Measurements from ENCODE around the gene P4HA2.

The P4HA2 gene

GRCh38 chr5:132221781-132222648, 5.6 kb downstream of the P4HA2 start:
- no peak for DNase-seq

DNA sequence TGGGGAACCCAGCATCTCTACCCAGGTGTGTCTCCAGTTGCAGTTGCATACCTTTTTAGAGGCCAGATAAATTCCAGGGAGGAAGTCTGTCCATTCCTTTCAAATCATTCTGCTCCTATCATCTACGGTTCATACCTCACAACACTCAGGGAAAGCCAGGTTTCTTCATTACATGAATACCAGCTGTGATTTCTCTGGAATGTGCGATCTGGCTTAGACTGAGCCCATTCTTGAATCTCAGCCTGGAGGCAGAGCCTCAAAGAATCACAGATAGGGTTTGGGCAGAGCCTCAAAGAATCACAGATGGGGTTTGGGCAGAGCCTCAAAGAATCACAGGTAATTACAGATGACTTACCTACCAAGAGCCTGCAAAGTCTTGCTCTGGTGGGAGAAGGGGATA, 7.2 kb downstream of the P4HA2 start:
- no peak for DNase-seq

- no peak for DNase-seq
These were observed 7.7 kb downstream of the P4HA2 start for GRCh38 chr5:132219981-132220380.

GRCh38 chr5:132219289-132219970, 8.2 kb downstream of the P4HA2 start:
- DNase-seq, result no peak

DNA sequence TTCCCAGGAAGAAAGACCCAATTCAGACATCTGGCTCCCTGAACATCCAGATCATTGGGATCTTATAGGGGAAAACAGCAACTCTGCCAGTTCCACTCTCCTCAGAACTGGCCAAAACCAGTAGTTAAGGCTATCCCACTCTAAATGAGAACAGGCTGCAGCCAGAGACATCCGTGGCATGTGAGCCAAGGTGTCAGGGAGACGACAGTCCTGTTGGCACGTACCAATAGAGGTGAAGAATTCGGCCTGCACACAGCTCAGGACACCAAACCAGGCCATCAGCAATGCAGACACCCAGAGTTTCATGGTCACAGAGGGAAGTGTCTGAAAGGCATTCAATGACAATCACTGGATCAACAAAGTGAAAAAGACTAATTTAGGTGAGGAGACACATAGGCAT, 9.3 kb downstream of the P4HA2 start:
- DNase-seq, result no peak

GRCh38 chr5:132215329-132215728, 12.3 kb downstream of the P4HA2 start:
- peak; percentile 30 for DNase-seq

GRCh38 chr5:132214491-132214890, 13.2 kb downstream of the P4HA2 start:
- DNase-seq, result no peak

- DNase-seq, result no peak
These were observed 14.0 kb downstream of the P4HA2 start for GRCh38 chr5:132213666-132214065.

DNA sequence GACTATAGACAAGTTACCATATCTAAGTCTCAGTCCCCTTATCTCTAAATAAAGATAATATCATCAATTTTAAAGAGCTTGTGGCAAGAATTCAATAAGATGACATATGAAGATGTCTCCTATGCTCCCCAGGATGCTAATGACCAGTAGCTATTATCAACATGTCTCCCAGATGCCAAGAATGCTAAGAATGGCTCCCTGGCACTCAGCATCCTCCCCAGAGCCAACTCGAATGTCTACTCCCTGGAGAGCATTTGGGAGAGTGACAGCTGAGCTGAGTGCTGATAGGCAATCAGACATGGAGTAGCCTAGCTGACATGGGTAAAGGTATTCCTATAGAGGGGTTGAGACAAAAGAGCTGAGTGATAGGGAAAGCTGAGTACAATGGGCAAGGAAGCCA, 15.9 kb downstream of the P4HA2 start:
- no peak for DNase-seq

GRCh38 chr5:132210944-132211343, 16.7 kb downstream of the P4HA2 start:
- DNase-seq, result no peak

DNA sequence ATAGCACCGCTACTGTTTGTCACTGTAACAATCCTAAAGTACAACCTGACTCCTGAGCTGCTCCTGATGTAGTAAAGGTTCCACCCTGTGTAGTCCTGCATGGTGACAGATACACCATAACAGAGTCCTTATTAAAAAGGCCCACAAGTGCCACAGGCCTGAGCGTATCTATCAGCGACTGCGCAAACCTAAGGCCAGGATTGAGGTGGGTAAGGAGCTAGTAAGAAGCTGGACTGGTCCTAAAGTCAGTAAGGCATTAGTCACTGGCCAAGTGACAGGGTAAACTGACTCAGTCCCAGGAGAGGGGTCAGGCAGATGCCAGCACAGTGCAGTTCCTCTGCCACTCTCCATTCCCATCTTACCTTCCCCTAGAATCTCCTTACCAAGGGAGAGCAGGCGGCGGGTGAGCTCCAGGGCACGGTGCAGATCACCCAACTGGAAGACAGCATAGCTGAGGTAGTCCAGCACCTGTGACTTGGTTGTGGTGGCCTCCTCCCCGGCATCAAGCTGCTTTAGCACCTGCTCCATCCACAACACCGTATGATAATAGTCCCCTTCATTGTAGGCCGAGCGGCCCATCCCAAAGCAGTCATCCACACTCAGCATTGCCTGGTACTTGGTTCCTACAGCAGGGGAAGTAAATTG, 17.6 kb downstream of the P4HA2 start:
- DNase-seq, result no peak

DNA sequence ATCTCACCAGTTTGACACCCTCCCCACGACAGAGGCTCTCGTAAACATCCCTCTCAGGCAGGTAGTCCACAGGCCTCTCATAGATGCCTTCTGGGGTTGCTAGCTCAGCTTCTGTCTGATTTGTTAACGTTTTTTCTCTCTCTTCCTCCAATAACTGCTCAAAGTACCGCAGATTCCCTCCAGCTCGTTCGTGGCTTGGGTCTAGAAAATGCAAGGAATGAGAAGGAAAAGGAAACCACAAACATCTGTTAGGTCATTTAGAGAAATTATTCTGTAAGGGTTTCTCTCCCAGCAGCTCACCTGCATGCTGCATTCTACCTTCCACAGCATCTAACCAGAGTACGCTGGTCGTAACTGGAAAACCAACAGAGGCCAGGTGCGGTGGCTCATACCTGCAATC, 18.5 kb downstream of the P4HA2 start:
- no peak for DNase-seq

- no peak for DNase-seq
These were observed 19.9 kb downstream of the P4HA2 start for GRCh38 chr5:132207778-132208177.

- no peak for DNase-seq
These were observed 20.9 kb downstream of the P4HA2 start for GRCh38 chr5:132206782-132207181.

DNA sequence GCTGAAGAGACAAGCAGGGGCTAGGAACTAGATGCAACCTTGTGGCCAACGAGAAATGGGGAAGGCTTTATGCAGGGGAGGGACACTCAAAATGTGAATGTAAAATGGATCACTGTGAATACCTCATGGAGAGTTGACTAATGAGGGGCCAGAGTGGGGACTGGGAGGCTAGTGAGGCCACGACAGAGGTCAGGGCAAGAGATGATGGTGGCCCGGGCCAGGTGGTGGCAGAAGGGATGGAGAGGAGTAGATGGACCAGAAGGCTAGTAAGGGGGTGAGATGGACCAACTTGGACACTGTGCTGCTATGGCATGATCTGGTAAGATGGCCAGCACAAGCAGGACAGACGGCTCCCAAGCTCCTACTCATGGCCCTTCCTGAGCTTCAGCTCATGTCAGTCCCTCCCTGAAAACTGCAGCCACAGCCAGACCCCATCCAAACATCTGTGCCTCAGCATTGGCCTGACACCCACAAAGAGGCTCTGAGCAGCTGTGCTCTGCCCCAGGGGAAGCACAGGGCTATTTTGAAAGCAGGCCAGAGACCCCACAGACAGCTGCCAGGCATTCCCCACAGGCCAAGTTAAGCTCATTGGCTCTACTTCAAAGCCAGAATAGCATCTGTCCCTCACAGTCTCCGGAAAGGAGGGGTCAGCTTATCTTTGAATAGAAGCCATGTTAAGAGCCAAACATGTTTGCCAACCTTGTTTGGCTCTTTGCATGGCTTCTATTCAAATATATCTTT, 22.1 kb downstream of the P4HA2 start:
- DNase-seq, result peak; percentile 56

DNA sequence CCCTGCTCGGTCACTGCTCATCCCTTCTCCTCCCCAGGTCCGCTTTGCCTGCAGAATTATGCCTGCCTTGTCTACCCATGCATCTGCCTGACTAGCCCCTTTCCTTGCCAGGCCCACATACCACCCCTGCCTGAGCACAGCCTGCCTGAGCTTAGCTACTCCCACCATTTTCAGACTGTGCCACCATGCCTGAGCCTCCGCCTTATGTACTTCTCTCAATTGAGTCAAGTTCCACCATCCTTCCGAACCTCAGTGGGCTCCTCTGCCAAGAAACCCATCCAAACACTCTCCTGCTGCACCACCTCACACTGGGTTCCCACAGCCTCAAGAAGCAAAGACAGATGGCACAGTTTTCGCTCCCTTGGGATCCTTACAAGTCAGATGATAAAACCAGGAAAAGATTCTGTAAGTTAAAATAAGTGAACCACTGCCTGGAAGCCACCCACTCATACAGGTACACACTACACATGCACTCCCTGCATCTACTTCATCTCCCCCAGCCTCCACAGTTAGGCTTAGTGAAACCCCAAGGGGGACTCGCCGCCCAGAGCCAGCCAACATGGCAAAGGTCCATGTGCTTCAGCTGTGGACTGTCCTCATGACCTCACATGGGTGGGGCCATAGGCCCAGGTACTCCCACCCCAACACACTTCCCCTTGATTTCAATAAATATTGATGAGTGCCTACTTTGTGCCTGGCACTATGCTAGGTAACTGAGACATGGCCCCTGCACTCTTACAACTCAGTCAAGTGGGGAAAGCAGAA, 23.1 kb downstream of the P4HA2 start:
- DNase-seq, result no peak

GRCh38 chr5:132203916-132204315, 23.7 kb downstream of the P4HA2 start:
- DNase-seq, result no peak

DNA sequence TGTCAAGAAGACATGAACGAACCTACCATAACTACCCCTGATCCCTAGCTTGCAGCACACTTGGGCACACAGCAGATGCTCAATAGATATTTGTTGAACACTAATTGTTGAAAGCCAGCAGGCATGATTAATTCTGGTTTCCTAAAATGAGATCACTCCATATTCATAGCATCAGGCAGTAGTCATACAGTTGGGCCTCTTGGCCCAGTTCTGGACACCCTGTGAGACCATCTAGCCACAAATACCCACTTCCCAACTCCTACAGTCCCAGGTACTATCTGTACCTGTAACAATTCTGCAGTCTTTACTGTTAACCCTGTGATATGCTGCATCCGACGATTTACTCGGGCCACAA, 24.2 kb downstream of the P4HA2 start:
- peak; percentile 39 for DNase-seq

GRCh38 chr5:132202711-132203463, 24.8 kb downstream of the P4HA2 start:
- DNase-seq, result no peak

DNA sequence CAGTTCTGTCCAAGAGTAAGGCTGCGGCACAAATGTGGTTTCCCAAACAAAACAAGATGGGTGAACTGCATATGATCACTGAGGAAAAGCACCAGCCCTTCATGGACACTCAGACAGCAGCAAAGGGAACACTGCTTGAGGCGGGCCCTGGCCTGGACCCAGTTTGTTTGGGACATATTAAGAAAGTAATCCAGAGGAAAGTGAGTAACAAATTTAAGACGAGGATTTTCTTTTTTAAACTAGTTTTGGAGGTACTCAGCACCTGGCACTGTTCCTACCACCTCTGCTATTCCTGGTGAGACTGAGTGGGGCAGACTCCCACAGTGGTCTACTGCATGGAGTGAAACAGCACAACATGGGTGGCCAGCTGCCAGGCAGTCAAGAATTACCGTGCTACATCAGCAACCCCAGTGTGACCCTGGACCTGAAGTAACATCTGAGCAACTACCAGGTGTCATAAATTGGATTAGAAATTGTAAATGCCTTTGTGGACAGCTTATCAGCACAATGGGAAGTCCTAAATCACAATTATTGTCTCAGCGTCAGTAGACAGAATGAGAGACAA, 28.5 kb downstream of the P4HA2 start:
- no peak for DNase-seq

DNA sequence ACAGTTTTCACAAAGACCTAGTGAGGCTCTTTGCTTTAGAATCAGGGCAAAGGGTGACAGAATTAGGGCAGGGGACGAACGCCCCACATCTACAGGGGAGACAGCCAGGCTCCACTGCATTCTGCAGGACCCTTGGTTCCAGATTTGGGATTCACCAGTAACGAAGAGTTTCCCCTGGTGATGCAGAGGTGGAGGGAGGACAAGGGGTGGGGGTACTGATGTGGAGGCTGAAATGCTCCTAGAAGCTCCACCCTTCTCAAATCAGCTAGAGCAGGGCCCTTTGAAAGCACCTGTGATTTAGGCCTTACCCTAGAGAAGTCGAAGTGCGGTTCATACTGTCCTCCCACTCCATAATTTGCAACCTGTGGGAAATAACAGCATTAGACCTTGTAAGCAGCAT, 29.1 kb downstream of the P4HA2 start:
- no peak for DNase-seq
